ENCODE results near the gene TBRG4. TPM values are rescaled to one million over a fixed set of nuclear protein-coding genes. Genes with fewer than 3 reads are reported as not detected.

Gene TBRG4
- total RNA-seq, 4 donors from 2014 or later = 45.7 to 60.1 (median 53.7) TPM

- Histone ChIP-seq H3K4me1 (no peaks in the 10 kb centered on the region), H3K9me3 (no peaks in the 10 kb centered on the region), H3K27ac (replicated peaks in 1 of 4) (no peak overlapping the region), H3K36me3 (peaks cover 52 to 81% (median 70%) of the 10 kb centered on the region in 4 donors), H3K27me3 (no peaks in the 10 kb centered on the region), H3K4me3 (no peak overlapping the region)
- intact Hi-C loops (cut with DNase I) = no loop called here
- 90% methylated on average over 6 of the region's 35 CpGs for WGBS
- no peak for DNase-seq (ENCODE audit: extremely low spot score)
- TF ChIP-seq POLR2AphosphoS5 (IDR thresholded peaks at IDR 0.05) (no peak), EP300 (IDR thresholded peaks at IDR 0.05) (no peak), CTCF (IDR thresholded peaks at IDR 0.05) (no peak), POLR2A (IDR thresholded peaks at IDR 0.05; ENCODE audit: low read depth) (no peak)
Observed at GRCh38 chr7:45075871-45076796, 35.4 kb downstream of the TBRG4 start.

- TF ChIP-seq POLR2AphosphoS5 (IDR thresholded peaks at IDR 0.05) (no peak), CTCF (IDR thresholded peaks at IDR 0.05) (no peak), POLR2A (IDR thresholded peaks at IDR 0.05; ENCODE audit: low read depth) (no peak), EP300 (IDR thresholded peaks at IDR 0.05) (no peak)
- no peak overlapping the region for H3K4me3 ChIP-seq
- WGBS = 100% methylated on average over 1 of the region's 1 CpG
- intact Hi-C loops (cut with DNase I) = no loop called here
- no peak overlapping the region for H3K27ac ChIP-seq (replicated peaks in 1 of 4)
- no peaks in the 10 kb centered on the region for H3K9me3 ChIP-seq
- H3K27me3 ChIP-seq = no peaks in the 10 kb centered on the region
- H3K4me1 ChIP-seq = no peaks in the 10 kb centered on the region
- no peak for DNase-seq (ENCODE audit: extremely low spot score)
- H3K36me3 ChIP-seq = peaks cover 55 to 86% (median 78%) of the 10 kb centered on the region in 4 donors
Observed at GRCh38 chr7:45075355-45075644, 36.2 kb downstream of the TBRG4 start.

GRCh38 chr7:45074528-45075354 lies 36.8 kb downstream of the TBRG4 start:
- Histone ChIP-seq H3K27me3 (no peaks in the 10 kb centered on the region), H3K27ac (replicated peaks in 1 of 4) (no peak overlapping the region), H3K9me3 (no peaks in the 10 kb centered on the region), H3K36me3 (peaks cover 60 to 87% (median 84%) of the 10 kb centered on the region in 4 donors), H3K4me1 (no peaks in the 10 kb centered on the region), H3K4me3 (no peak overlapping the region)
- no peak for DNase-seq (ENCODE audit: extremely low spot score)
- intact Hi-C loops (cut with DNase I) = no loop called here
- no peak for TF ChIP-seq POLR2AphosphoS5 (IDR thresholded peaks at IDR 0.05)
- TF ChIP-seq EP300 (IDR thresholded peaks at IDR 0.05) = no peak
- no peak for TF ChIP-seq CTCF (IDR thresholded peaks at IDR 0.05)
- TF ChIP-seq POLR2A (IDR thresholded peaks at IDR 0.05; ENCODE audit: low read depth) = no peak
- 87% methylated on average over 15 of the region's 16 CpGs for WGBS

- Histone ChIP-seq H3K4me3 (no peak overlapping the region), H3K4me1 (no peaks in the 10 kb centered on the region), H3K27me3 (no peaks in the 10 kb centered on the region), H3K27ac (replicated peaks in 1 of 4) (no peak overlapping the region), H3K9me3 (no peaks in the 10 kb centered on the region), H3K36me3 (peaks cover 68 to 95% (median 92%) of the 10 kb centered on the region in 4 donors)
- DNase-seq (ENCODE audit: extremely low spot score) = no peak
- WGBS = 80% methylated on average over 10 of the region's 15 CpGs
- intact Hi-C loops (cut with DNase I) = no loop called here
- TF ChIP-seq POLR2AphosphoS5 (IDR thresholded peaks at IDR 0.05) (no peak), EP300 (IDR thresholded peaks at IDR 0.05) (no peak), POLR2A (IDR thresholded peaks at IDR 0.05; ENCODE audit: low read depth) (no peak), CTCF (IDR thresholded peaks at IDR 0.05) (no peak)
Observed at GRCh38 chr7:45073786-45074527, 37.5 kb downstream of the TBRG4 start.

Measured in esophagus muscularis mucosa (tissue), 4 donors.